ENCODE data around the gene SLC24A3.

SLC24A3 gene

DNA sequence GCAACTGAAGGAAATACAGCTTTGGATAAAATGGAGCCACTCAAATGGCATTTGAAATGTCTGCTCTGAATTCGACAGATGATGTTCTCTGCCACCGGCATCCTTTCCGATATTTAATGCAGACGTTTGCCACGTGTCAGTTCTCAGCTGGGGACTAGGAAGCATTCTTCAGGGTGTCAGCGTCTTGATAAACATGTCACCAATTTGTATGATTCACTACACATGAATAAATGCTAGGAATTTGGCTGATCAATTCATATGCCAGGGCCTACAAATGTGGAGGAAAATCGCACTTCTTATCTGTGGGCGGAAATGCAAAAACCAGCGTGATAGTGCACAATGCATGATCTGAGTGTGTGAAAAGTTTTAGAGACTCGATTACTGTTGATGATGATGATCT, 169.5 kb downstream of the SLC24A3 start:
- no peak overlapping the region for H3K27ac Mint-ChIP-seq
- no peak overlapping the region for H3K4me3 Mint-ChIP-seq
- no peaks in the 10 kb centered on the region for H3K4me1 Mint-ChIP-seq (ENCODE audit: low read depth)

GRCh38 chr20:19382386-19383340, 170.2 kb downstream of the SLC24A3 start:
- Mint-ChIP-seq H3K36me3 (ENCODE audit: low read depth) (no peaks in the 10 kb centered on the region), H3K27ac (no peak overlapping the region), H3K4me3 (no peak overlapping the region), H3K4me1 (ENCODE audit: low read depth) (no peaks in the 10 kb centered on the region), H3K9me3 (no peaks in the 10 kb centered on the region), H3K27me3 (no peaks in the 10 kb centered on the region)

More for the DNA sequence above, 169.5 kb downstream of the SLC24A3 start:
- no peaks in the 10 kb centered on the region for H3K27me3 Mint-ChIP-seq
- no peaks in the 10 kb centered on the region for H3K9me3 Mint-ChIP-seq
- H3K36me3 Mint-ChIP-seq (ENCODE audit: low read depth), result no peaks in the 10 kb centered on the region

GRCh38 chr20:19384940-19385339, 172.5 kb downstream of the SLC24A3 start:
- Mint-ChIP-seq H3K4me3 (no peak overlapping the region), H3K4me1 (ENCODE audit: low read depth) (no peaks in the 10 kb centered on the region), H3K9me3 (peaks cover 10% of the 10 kb centered on the region), H3K27ac (no peak overlapping the region), H3K36me3 (ENCODE audit: low read depth) (no peaks in the 10 kb centered on the region), H3K27me3 (no peaks in the 10 kb centered on the region)

DNA sequence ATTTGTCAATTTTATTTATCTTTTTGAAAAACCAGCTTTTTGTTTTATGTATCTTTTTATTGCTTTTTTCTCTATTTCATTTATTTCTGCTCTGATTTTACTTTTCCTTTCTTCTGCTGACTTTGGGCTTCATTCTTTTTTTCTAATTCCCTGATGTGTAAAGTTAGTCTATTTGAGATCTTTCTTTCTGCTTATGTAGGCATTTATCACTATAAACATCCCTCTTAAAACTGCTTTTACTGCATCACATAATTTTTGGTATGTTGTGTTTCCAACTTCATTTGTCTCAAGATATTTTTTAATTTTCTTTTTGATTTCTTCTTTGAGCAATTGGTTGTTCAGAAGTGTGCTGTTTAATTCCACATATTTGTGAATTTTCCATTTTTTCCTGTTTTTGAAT, 174.8 kb downstream of the SLC24A3 start:
- Mint-ChIP-seq H3K36me3 (ENCODE audit: low read depth) (no peaks in the 10 kb centered on the region), H3K4me1 (ENCODE audit: low read depth) (no peaks in the 10 kb centered on the region), H3K27me3 (no peaks in the 10 kb centered on the region), H3K9me3 (peaks cover 10% of the 10 kb centered on the region), H3K27ac (no peak overlapping the region), H3K4me3 (no peak overlapping the region)

DNA sequence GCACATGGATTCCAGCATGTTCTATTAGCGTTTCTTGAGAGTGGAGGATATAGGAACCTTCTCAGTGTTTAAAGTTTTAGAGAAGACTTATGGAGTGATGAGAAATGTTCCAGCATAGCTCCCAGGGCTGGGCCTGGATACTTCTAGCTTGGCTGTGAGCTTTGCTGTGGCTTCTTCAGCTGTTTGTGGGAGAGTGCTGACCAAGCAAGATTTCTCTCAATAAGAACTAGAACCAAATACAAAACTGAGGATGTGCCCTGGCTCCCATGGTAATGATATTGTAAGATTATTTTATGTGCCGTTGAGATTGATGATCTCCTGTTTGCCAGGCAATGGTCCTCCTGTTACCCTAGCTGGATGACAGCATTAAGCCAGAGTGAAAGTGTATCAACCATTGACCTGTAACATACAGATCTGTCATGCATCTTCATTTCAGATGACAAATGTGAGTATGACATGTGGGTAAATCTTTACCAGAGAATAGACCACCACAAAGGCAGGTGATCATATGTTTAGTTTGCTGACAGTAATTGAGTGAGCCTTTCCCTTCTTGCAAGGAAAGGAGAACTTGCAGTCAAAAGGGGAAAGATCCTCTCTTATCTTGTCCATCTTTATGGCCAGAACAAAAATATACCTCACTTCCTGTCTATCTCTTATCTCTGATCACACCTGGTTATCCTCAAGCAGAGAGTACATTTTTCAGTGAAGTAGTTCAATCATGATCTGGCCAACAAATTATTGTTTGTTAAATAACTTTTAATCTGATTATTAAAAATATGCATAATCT, 180.1 kb downstream of the SLC24A3 start:
- peaks cover 15% of the 10 kb centered on the region for H3K9me3 Mint-ChIP-seq
- no peaks in the 10 kb centered on the region for H3K27me3 Mint-ChIP-seq
- H3K27ac Mint-ChIP-seq, result no peak overlapping the region
- no peaks in the 10 kb centered on the region for H3K4me1 Mint-ChIP-seq (ENCODE audit: low read depth)
- no peak overlapping the region for H3K4me3 Mint-ChIP-seq
- no peaks in the 10 kb centered on the region for H3K36me3 Mint-ChIP-seq (ENCODE audit: low read depth)

DNA sequence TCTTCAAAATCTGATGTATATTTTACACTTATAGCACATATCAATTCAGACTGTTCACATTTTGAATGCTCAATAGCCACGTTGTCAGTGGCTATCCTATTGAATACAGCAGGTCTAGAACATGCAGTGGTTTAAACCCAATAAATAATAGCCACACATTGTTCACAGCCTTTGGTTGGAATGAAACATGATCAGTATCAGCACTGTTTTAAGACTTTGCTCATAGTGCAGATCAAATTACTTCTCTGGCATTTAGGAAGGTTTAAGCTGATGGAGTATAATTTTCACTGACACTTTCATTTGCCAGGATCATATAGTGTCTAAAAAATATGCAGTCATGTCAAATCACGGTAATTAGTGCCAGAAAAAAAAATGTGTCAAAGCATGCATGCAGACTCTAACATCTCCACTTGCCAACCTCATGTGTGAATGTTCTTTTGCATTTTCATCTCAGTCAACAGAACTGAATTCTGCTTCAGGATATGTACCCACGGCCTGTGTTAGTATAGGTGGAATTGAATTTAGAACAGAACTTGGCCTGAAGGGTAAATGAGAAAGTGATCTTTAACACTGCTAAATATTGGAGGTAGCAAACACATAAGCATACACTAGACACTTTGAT, 184.1 kb downstream of the SLC24A3 start:
- H3K9me3 Mint-ChIP-seq, result peaks cover 23% of the 10 kb centered on the region
- no peak overlapping the region for H3K4me3 Mint-ChIP-seq
- H3K4me1 Mint-ChIP-seq (ENCODE audit: low read depth), result no peaks in the 10 kb centered on the region
- H3K27ac Mint-ChIP-seq, result no peak overlapping the region
- peaks cover 9% of the 10 kb centered on the region for H3K36me3 Mint-ChIP-seq (ENCODE audit: low read depth)
- no peaks in the 10 kb centered on the region for H3K27me3 Mint-ChIP-seq

DNA sequence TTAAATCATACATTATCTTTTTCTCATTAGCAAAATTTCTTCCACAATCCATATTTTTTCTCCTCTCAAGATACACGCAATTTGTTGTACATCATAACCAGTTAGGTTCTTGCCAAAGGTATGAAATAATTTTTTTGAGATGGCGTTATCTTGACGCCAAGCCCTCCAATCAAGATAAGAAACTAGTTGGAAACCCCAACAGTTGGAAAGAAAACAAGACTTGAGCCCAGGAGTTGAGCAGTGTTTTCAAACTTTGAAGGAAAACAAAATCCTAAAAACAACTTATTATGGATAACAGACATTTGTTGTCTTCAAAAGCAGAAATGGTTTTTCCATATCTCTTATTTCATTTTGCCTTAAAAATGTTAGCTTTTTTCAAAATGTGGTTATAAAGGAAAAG, 184.8 kb downstream of the SLC24A3 start:
- peaks cover 9% of the 10 kb centered on the region for H3K36me3 Mint-ChIP-seq (ENCODE audit: low read depth)
- no peak overlapping the region for H3K4me3 Mint-ChIP-seq
- no peak overlapping the region for H3K27ac Mint-ChIP-seq
- peaks cover 23% of the 10 kb centered on the region for H3K9me3 Mint-ChIP-seq
- no peaks in the 10 kb centered on the region for H3K27me3 Mint-ChIP-seq
- H3K4me1 Mint-ChIP-seq (ENCODE audit: low read depth), result no peaks in the 10 kb centered on the region

GRCh38 chr20:19397666-19398065, 185.2 kb downstream of the SLC24A3 start:
- Mint-ChIP-seq H3K36me3 (ENCODE audit: low read depth) (peaks cover 9% of the 10 kb centered on the region), H3K9me3 (peaks cover 23% of the 10 kb centered on the region), H3K27me3 (no peaks in the 10 kb centered on the region), H3K4me3 (no peak overlapping the region), H3K4me1 (ENCODE audit: low read depth) (no peaks in the 10 kb centered on the region), H3K27ac (no peak overlapping the region)

DNA sequence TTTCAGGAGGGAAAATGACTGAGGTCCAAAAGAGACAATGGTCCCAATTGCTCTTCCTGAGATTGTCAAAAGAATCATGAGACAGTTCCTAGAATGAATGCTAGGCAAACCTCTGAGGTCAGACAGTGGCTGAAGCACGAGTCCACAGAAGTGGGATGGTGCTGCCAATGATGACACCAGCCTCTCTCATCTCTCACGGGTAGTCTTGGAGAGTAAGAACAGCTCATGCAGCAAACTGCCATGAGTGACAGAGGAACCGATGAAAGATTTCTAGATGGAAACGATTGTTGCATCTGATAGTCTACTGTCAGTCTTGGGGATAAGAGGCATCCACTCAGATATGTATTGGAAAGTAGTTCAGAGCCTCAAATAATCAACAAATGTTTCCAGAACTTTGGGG, 188.7 kb downstream of the SLC24A3 start:
- Mint-ChIP-seq H3K4me1 (ENCODE audit: low read depth) (no peaks in the 10 kb centered on the region), H3K36me3 (ENCODE audit: low read depth) (peaks cover 9% of the 10 kb centered on the region), H3K9me3 (peaks cover 19% of the 10 kb centered on the region), H3K27ac (no peak overlapping the region), H3K4me3 (no peak overlapping the region), H3K27me3 (no peaks in the 10 kb centered on the region)

- Mint-ChIP-seq H3K4me3 (no peak overlapping the region), H3K36me3 (ENCODE audit: low read depth) (peaks cover 9% of the 10 kb centered on the region), H3K27ac (no peak overlapping the region), H3K9me3 (peaks cover 19% of the 10 kb centered on the region), H3K4me1 (ENCODE audit: low read depth) (no peaks in the 10 kb centered on the region), H3K27me3 (no peaks in the 10 kb centered on the region)
Observed at GRCh38 chr20:19403549-19403948, 191.1 kb downstream of the SLC24A3 start.

DNA sequence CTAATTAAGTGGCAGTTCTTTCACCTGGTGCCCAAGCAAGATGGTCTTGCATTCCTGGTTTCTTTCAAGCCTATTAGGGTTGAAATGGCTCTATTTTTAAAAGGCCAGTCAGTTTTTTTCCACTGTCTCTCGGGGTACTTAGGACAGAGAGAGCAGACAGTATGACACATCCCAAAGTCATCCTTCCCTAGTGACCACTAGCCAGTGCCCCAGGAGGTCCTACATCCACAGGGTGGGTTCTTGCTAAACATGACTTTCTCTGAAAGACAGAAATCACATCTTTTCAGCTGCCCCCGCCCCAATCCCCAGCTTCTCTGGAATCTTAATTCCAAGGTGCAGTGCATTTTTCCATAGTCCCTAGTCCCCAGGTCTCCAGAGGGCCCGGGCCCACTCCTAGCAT, 192.4 kb downstream of the SLC24A3 start:
- H3K36me3 Mint-ChIP-seq (ENCODE audit: low read depth), result no peaks in the 10 kb centered on the region
- H3K27ac Mint-ChIP-seq, result no peak overlapping the region
- peaks cover 7% of the 10 kb centered on the region for H3K9me3 Mint-ChIP-seq
- H3K27me3 Mint-ChIP-seq, result no peaks in the 10 kb centered on the region
- no peaks in the 10 kb centered on the region for H3K4me1 Mint-ChIP-seq (ENCODE audit: low read depth)
- no peak overlapping the region for H3K4me3 Mint-ChIP-seq

- Mint-ChIP-seq H3K27ac (no peak overlapping the region), H3K4me1 (ENCODE audit: low read depth) (no peaks in the 10 kb centered on the region), H3K27me3 (no peaks in the 10 kb centered on the region), H3K36me3 (ENCODE audit: low read depth) (no peaks in the 10 kb centered on the region), H3K9me3 (peaks cover 3% of the 10 kb centered on the region), H3K4me3 (no peak overlapping the region)
Observed at GRCh38 chr20:19405958-19406357, 193.5 kb downstream of the SLC24A3 start.

DNA sequence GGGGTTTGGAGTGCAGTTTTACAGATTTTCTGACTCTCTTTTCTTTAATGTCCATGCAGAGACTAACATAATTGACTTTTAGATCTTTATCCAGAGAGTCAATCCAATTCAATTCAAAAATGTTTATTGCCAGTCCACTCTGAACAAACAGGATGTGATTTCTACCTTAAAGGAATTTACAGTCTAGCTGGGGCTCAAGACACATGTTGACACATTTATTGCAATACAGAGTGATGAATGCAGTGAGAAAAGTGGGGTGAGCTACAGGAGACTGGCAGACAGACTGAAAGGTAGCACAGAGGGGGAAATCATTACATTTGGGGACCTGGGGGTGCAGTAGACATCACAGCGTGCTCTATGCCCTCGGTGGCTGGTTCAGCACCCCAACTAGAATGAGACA, 193.9 kb downstream of the SLC24A3 start:
- no peaks in the 10 kb centered on the region for H3K4me1 Mint-ChIP-seq (ENCODE audit: low read depth)
- H3K27me3 Mint-ChIP-seq, result no peaks in the 10 kb centered on the region
- H3K27ac Mint-ChIP-seq, result no peak overlapping the region
- H3K9me3 Mint-ChIP-seq, result peaks cover 3% of the 10 kb centered on the region
- no peaks in the 10 kb centered on the region for H3K36me3 Mint-ChIP-seq (ENCODE audit: low read depth)
- no peak overlapping the region for H3K4me3 Mint-ChIP-seq

GRCh38 chr20:19407196-19407595, 194.8 kb downstream of the SLC24A3 start:
- Mint-ChIP-seq H3K4me1 (ENCODE audit: low read depth) (no peaks in the 10 kb centered on the region), H3K36me3 (ENCODE audit: low read depth) (no peaks in the 10 kb centered on the region), H3K4me3 (no peak overlapping the region), H3K27me3 (no peaks in the 10 kb centered on the region), H3K27ac (no peak overlapping the region), H3K9me3 (peaks cover 3% of the 10 kb centered on the region)

- Mint-ChIP-seq H3K27ac (no peak overlapping the region), H3K9me3 (peaks cover 3% of the 10 kb centered on the region), H3K4me1 (ENCODE audit: low read depth) (no peaks in the 10 kb centered on the region), H3K4me3 (no peak overlapping the region), H3K27me3 (no peaks in the 10 kb centered on the region), H3K36me3 (ENCODE audit: low read depth) (no peaks in the 10 kb centered on the region)
Observed at GRCh38 chr20:19407736-19408135, 195.3 kb downstream of the SLC24A3 start.

Measured in stimulated activated naive CD8-positive, alpha-beta T cell treated with anti-CD3 and anti-CD28 coated beads, Interleukin-15, Interleukin-2, amounts not matched to agents 100 ng/mL and 50 ng/mL, for 24 hours (primary cell).